ENCODE results near the gene DPP10. TPM values are rescaled to one million over a fixed set of nuclear protein-coding genes. Genes with fewer than 3 reads are reported as not detected.

The DPP10 gene
- total and polyA plus RNA-seq, 2 of the 13 experiments (the other 11 are each of a cell fraction or from before 2014, with no cell fraction given), result 0.95 to 1.7 TPM

DNA sequence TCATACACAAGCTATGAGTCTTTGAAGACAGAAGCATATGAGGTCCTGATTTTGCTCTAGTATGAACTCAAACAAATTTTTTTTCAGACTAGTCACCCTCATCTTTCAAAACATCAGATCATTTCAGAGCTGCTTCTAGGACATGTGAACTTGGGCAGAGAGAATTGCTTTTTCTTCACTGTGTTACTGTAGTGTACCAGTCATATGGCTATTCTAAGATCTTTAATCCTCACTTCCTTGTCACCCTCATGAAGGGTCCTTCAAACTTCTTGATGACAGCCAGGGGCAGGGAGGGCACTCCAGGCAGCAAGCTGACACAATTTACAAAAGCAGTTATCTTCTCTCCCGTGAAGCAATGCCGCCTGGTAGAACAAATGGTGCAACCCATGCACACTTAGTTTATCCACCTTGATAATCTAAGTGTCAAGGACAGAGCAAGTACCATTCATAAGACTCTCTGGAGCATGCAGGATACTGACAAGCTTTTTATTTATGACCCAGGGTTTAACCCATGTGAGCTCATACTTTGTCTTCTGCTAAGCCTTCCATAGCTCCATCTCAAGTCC is 200.6 kb downstream of the DPP10 start (continued):
- no peak for TF ChIP-seq ZFP37 (CRISPR knock-in tag; IDR thresholded peaks at IDR 0.05; ENCODE audit: borderline replicate concordance)
- TF ChIP-seq, protein P1, sequence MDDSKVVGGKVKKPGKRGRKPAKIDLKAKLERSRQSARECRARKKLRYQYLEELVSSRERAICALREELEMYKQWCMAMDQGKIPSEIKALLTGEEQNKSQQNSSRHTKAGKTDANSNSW (CRISPR knock-in tag; IDR thresholded peaks at IDR 0.05; ENCODE audit: borderline replicate concordance), result no peak
- TF ChIP-seq GLI4 (CRISPR knock-in tag; IDR thresholded peaks at IDR 0.05; ENCODE audit: borderline replicate concordance), result no peak
- no peak for TF ChIP-seq ZNF607 (CRISPR knock-in tag; IDR thresholded peaks at IDR 0.05; ENCODE audit: borderline replicate concordance)
- no peak for TF ChIP-seq ZNF605 (CRISPR knock-in tag; IDR thresholded peaks at IDR 0.05)
- no peak for TF ChIP-seq ZNF430 (CRISPR knock-in tag; IDR thresholded peaks at IDR 0.05)
- no peak for TF ChIP-seq ZNF556 (CRISPR knock-in tag; IDR thresholded peaks at IDR 0.05; ENCODE audit: borderline replicate concordance)
- TF ChIP-seq GFI1 (CRISPR knock-in tag; IDR thresholded peaks at IDR 0.05; ENCODE audit: borderline replicate concordance), result no peak
- TF ChIP-seq DNMT3B (CRISPR knock-in tag; conservative IDR thresholded peaks at IDR 0.05), result no peak
- no peak for TF ChIP-seq NCOA5 (CRISPR knock-in tag; IDR thresholded peaks at IDR 0.05)
- no peak for TF ChIP-seq ZMAT3 (CRISPR knock-in tag; conservative IDR thresholded peaks at IDR 0.05)

DNA sequence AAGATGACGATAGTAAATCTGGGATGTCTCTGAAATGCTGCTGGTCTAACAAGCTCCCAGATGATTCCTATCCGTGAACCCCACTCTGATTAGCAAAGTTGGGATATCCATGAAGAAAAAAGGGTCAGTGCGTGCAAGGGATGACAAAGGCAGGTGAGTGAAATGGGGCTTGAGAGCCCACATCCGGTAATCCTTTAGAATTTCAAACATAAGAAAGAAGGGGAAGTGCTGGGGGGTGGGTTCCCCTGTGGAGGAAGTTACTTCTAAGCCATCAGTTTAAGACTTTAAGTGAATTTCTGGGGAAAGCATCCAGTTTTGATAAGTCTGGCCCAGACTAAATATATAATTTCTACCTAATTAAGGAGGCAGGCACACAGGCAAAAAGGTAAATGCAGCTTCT is 209.5 kb downstream of the DPP10 start:
- ATAC-seq, result no peak
- CTCF ChIA-PET (ENCODE audit: low intra/inter-chr PET ratio, low total read pairs), result no interaction called here
- WGBS (ENCODE audit: low lambda C conversion rate), result 14% methylated on average over 4 of the region's 4 CpGs

More for the DNA sequence above, 209.5 kb downstream of the DPP10 start:
- Histone ChIP-seq H3K4me3 (replicated peaks in 1 of 3; ENCODE audit: insufficient read depth in 1 of 3, low read depth in 2 of 3, low read length in 3 of 3) (no peak overlapping the region), H4K20me1 (ENCODE audit: insufficient read depth, low read length) (no peaks in the 10 kb centered on the region), H3K4me2 (ENCODE audit: low read depth, low read length) (no peak overlapping the region), H2AFZ (ENCODE audit: low read length) (no peak overlapping the region), H3K27ac (ENCODE audit: extremely low read length, insufficient read depth, low read length) (no peak overlapping the region), H3K36me3 (replicated peaks in 1 of 2; ENCODE audit: control insufficient read depth in 1 of 2, insufficient read depth in 2 of 2, low read length in 2 of 2) (no peaks in the 10 kb centered on the region), H3K79me2 (ENCODE audit: insufficient read depth, low read length) (no peaks in the 10 kb centered on the region), H3K27me3 (ENCODE audit: control insufficient read depth in 1 of 2, insufficient read depth in 2 of 2, low read length in 2 of 2) (no peaks in the 10 kb centered on the region), H3K9me3 (ENCODE audit: low read length) (no peaks in the 10 kb centered on the region), H3K4me1 (ENCODE audit: insufficient read depth, low read length) (no peaks in the 10 kb centered on the region), H3K9ac (ENCODE audit: insufficient read depth, low read depth, low read length) (no peak overlapping the region)
- BruUV-seq (replicated peaks), result no TSS peak
- POLR2A ChIA-PET, result no interaction called here
- no peak for FAIRE-seq
- no peak for DNase-seq (ENCODE audit: low spot score)
- in situ Hi-C loops (cut with HindIII; ENCODE audit: extremely low pct_ligation_motif_present, low pct_unique_long_range_greater_than_20kb), result no loop called here
- TF ChIP-seq ZNF766 (CRISPR knock-in tag; IDR thresholded peaks at IDR 0.05; ENCODE audit: borderline replicate concordance) (no peak), SOX6 (IDR thresholded peaks at IDR 0.05) (no peak), SOX6 (CRISPR knock-in tag; IDR thresholded peaks at IDR 0.05) (no peak), TOPORS (CRISPR knock-in tag; IDR thresholded peaks at IDR 0.05) (no peak), ZNF629 (CRISPR knock-in tag; conservative IDR thresholded peaks at IDR 0.05) (no peak), CREB1 (IDR thresholded peaks at IDR 0.05) (no peak), CREB1 (CRISPR knock-in tag; IDR thresholded peaks at IDR 0.05) (no peak)
- TF ChIP-seq, protein P2, sequence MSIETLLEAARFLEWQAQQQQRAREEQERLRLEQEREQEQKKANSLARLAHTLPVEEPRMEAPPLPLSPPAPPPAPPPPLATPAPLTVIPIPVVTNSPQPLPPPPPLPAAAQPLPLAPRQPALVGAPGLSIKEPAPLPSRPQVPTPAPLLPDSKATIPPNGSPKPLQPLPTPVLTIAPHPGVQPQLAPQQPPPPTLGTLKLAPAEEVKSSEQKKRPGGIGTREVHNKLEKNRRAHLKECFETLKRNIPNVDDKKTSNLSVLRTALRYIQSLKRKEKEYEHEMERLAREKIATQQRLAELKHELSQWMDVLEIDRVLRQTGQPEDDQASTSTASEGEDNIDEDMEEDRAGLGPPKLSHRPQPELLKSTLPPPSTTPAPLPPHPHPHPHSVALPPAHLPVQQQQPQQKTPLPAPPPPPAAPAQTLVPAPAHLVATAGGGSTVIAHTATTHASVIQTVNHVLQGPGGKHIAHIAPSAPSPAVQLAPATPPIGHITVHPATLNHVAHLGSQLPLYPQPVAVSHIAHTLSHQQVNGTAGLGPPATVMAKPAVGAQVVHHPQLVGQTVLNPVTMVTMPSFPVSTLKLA (IDR thresholded peaks at IDR 0.05), result no peak
- TF ChIP-seq, protein P3, sequence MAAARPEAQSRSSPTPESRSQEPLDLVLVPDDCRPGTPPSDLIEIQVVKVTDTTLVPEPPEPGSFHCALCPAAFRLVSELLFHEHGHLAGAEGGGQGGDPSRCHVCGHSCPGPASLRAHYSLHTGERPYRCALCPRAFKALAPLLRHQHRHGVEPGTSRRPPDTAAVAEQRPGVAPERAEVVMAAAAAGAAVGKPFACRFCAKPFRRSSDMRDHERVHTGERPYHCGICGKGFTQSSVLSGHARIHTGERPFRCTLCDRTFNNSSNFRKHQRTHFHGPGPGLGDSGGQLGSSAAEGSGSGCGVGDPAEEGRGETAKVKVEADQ (CRISPR knock-in tag; IDR thresholded peaks at IDR 0.05; ENCODE audit: borderline replicate concordance), result no peak
- TF ChIP-seq, protein P4, sequence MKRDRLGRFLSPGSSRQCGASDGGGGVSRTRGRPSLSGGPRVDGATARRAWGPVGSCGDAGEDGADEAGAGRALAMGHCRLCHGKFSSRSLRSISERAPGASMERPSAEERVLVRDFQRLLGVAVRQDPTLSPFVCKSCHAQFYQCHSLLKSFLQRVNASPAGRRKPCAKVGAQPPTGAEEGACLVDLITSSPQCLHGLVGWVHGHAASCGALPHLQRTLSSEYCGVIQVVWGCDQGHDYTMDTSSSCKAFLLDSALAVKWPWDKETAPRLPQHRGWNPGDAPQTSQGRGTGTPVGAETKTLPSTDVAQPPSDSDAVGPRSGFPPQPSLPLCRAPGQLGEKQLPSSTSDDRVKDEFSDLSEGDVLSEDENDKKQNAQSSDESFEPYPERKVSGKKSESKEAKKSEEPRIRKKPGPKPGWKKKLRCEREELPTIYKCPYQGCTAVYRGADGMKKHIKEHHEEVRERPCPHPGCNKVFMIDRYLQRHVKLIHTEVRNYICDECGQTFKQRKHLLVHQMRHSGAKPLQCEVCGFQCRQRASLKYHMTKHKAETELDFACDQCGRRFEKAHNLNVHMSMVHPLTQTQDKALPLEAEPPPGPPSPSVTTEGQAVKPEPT (CRISPR knock-in tag; IDR thresholded peaks at IDR 0.05; ENCODE audit: low read depth), result no peak
- intact Hi-C loops (cut with micrococcal nuclease; ENCODE audit: unreplicated experiment), result no loop called here

Measured in HepG2 (cell line).